Heart left ventricle (tissue), 16 donors: ENCODE results near the gene HS6ST1. TPM values are rescaled to one million over a fixed set of nuclear protein-coding genes. Genes with fewer than 3 reads are reported as not detected.

ENCODE experiments used
- ATAC-seq, 4 donors: fragments of 200-7000 bp; cut with Tn5 transposase; one replicate each; pipeline ENCODE4 v1.9.1; 2020 to 2022; ENCODE audit warnings: moderate library complexity in 4 of 4, mild to moderate bottlenecking in 3 of 4, moderate number of reproducible peaks in 1 of 4
- DNase-seq, 5 donors: peaks; one replicate each; pipeline ENCODE4 v3.0.0-alpha.2; 2020
- H3K27ac ChIP-seq, 12 donors: fragments of 200-600 bp; sonication (generic) in 4 of 12; one replicate each; pipeline versions ENCODE4 v1.5.0 to v1.8.0; 2016 to 2022; ENCODE audit warnings: mild to moderate bottlenecking in 2 of 12
- H3K27me3 ChIP-seq, 9 donors: fragments of 200-600 bp; sonication (generic) in 2 of 9; one replicate each; pipeline versions ENCODE4 v1.5.1 to v1.8.0; 2016 to 2022; ENCODE audit warnings: mild to moderate bottlenecking in 3 of 9
- H3K36me3 ChIP-seq, 9 donors: fragments of 200-600 bp; sonication (generic) in 2 of 9; one replicate each; pipeline versions ENCODE4 v1.5.0 to v1.8.0; 2018 to 2022; ENCODE audit warnings: mild to moderate bottlenecking in 2 of 9
- H3K4me1 ChIP-seq, 12 donors: fragments of 200-600 bp; sonication (generic) in 4 of 12; one replicate each; pipeline versions ENCODE4 v1.5.0 to v1.8.0; 2016 to 2022; ENCODE audit warnings: mild to moderate bottlenecking in 3 of 12
- H3K4me3 ChIP-seq, 12 donors: fragments of 200-600 bp; sonication (generic) in 4 of 12; one replicate each; pipeline versions ENCODE4 v1.5.0 to v1.8.0; 2017 to 2022; ENCODE audit warnings: mild to moderate bottlenecking in 9 of 12, moderate library complexity in 4 of 12
- H3K9me3 ChIP-seq, 12 donors: fragments of 200-600 bp; sonication (generic) in 4 of 12; one replicate each; pipeline versions ENCODE4 v1.5.0 to v1.8.0; 2016 to 2022; ENCODE audit warnings: mild to moderate bottlenecking in 1 of 12
- CTCF ChIP-seq, 12 donors: fragments of 200-600 bp; sonication (generic) in 4 of 12; IDR thresholded peaks; one replicate each; pipeline versions ENCODE4 v1.5.0 to v1.8.0; 2018 to 2022; ENCODE audit warnings: antibody characterized with exemption in 12 of 12, mild to moderate bottlenecking in 5 of 12
- POLR2A ChIP-seq, 2 donors: fragments of 450-650 bp; IDR thresholded peaks; one replicate each; pipeline ENCODE4 v1.6.1; 2017; ENCODE audit warnings: antibody characterized with exemption in 2 of 2, mild to moderate bottlenecking in 2 of 2, moderate library complexity in 2 of 2
- WGBS, 4 donors: extraction: QIAGEN DNeasy Blood & Tissue Kit in 2 of 4; methylation state at CpG; one replicate each; pipeline versions ENCODE4 v1.1.5 to v1.1.7; 2013 to 2018; 5-methylcytosine and 5-hydroxymethylcytosine counted together
- intact Hi-C, 10 donors: fragments of 100-400 bp; cut with DNase I; formaldehyde crosslinking; loops; one replicate each; pipeline versions ENCODE4 v1.11.1 to v1.14.2; 2022
- polyA plus RNA-seq, 2 donors: library from polyadenylated mRNA; stranded (reverse); fragments of 200-250 nt; gene quantifications; one replicate each; pipeline ENCODE4 v1.2.3, GENCODE V29; 2013
- total RNA-seq, 9 donors: library from RNA; depleted of rRNA in 2 of 9; stranded (reverse); fragments of >200 nt in 2 of 9; fragmentation: NEBNext Ultra II Directional in 3 of 9; extraction: Animal tissue kit (Norgen Biotek cat#: 25700) in 3 of 9; gene quantifications; one replicate each; pipeline versions ENCODE4 v1.1.0 to v1.2.4, GENCODE V29; 2016 to 2023
- donor health status: ischemic (EF 13 %, LVEDD 7.1; RV severe dilation, severe dysfunction).
- donor health status: healthy with polysubstance abuse.
- donor health status: DM: no; HTN: yes; CAD: no.
- donor health status: DM: no; HTN: no; CAD: no.
- donor health status: ischemic (EF 25% LVEDD 6.9; RV normal size, moderate dysfunction).
- donor health status: ischemic (EF 25% LVEDD 5.7; RV mildly dilated, moderate dysfunction).
- donor health status: healthy.
- donor health status: DM: yes; HTN: yes; CAD: no.
- donor health status: ischemic (EF 35%, LVEDD 5.7; RV mildly dilated, moderate dysfunction).
- donor health status: nonischemic (EF 11% LVEDD 7.7; RV severe dilation, severe dysfunction).
- donor health status: DM: yes; HTN: yes; CAD: no.
- donor health status: PGD.
- donor health status: ischemic (EF 29% LVEDD 5.4; RV normal size, mild dysfunction).
- donor health status: nonischemic (EF 23%, LVEDD 6.1; RV moderate dilation, normal function).

Gene HS6ST1
- total and polyA plus RNA-seq, 11 donors: 15.6 to 87.3 (median 24.9) TPM

- intact Hi-C loops: loop anchor here in 2 of 10 donors (10.0 kb wide), 1 partner anchor 124 kb away; no protein-coding TSS in a partner anchor
- Histone ChIP-seq H3K36me3 (no peaks in the 10 kb centered on the region), H3K4me1 (peaks cover 12 to 77% (median 53%) of the 10 kb centered on the region in 12 donors), H3K4me3 (no peak overlapping the region), H3K9me3 (no peaks in the 10 kb centered on the region), H3K27ac (peak overlapping the region in 1 of 12 donors; percentile 73), H3K27me3 (no peaks in the 10 kb centered on the region)
- ATAC-seq: no peak
- 36 to 55% (median 45%) methylated on average over 3 to 5 of the region's 5 CpGs for WGBS, 4 donors
- TF ChIP-seq CTCF (IDR thresholded peaks at IDR 0.05): no peak
- TF ChIP-seq POLR2A (IDR thresholded peaks at IDR 0.05): no peak
- DNase-seq: peak in 2 of 5 donors; percentile 32 to 61
Measured at GRCh38 chr2:128308284-128308731, 10.4 kb downstream of the HS6ST1 start.

GRCh38 chr2:128307595-128307994 lies 11.1 kb downstream of the HS6ST1 start:
- 90 to 96% (median 93%) methylated on average over 12 of the region's 12 CpGs for WGBS, 4 donors
- H3K4me1 ChIP-seq: peaks cover 12 to 84% (median 53%) of the 10 kb centered on the region in 12 donors
- TF ChIP-seq CTCF (IDR thresholded peaks at IDR 0.05): no peak
- no peak for TF ChIP-seq POLR2A (IDR thresholded peaks at IDR 0.05)
- no peaks in the 10 kb centered on the region for H3K9me3 ChIP-seq
- peak in 2 of 5 donors; percentile 3 to 49 for DNase-seq
- no peak for ATAC-seq
- no peaks in the 10 kb centered on the region for H3K27me3 ChIP-seq
- H3K36me3 ChIP-seq: no peaks in the 10 kb centered on the region
- H3K27ac ChIP-seq: peak overlapping the region in 1 of 12 donors; percentile 83
- H3K4me3 ChIP-seq: no peak overlapping the region
- intact Hi-C loops: loop anchor here in 2 of 10 donors (10.0 kb wide), 1 partner anchor 123 kb away; no protein-coding TSS in a partner anchor

- intact Hi-C loops: loop anchor here in 2 of 10 donors (10.0 kb wide), 1 partner anchor 122 kb away; no protein-coding TSS in a partner anchor
- no peak for TF ChIP-seq POLR2A (IDR thresholded peaks at IDR 0.05)
- TF ChIP-seq CTCF (IDR thresholded peaks at IDR 0.05): no peak
- ATAC-seq (no peak), DNase-seq (peak in 2 of 5 donors; percentile 25 to 57)
- H3K36me3 ChIP-seq: no peaks in the 10 kb centered on the region
- no peaks in the 10 kb centered on the region for H3K9me3 ChIP-seq
- H3K27ac ChIP-seq: peak overlapping the region in 1 of 12 donors; percentile 83
- WGBS, 4 donors: 84 to 97% (median 91%) methylated on average over 5 to 11 of the region's 11 CpGs
- H3K4me1 ChIP-seq: peaks cover 12 to 83% (median 53%) of the 10 kb centered on the region in 12 donors
- no peak overlapping the region for H3K4me3 ChIP-seq
- no peaks in the 10 kb centered on the region for H3K27me3 ChIP-seq
Measured at GRCh38 chr2:128306931-128307460, 11.7 kb downstream of the HS6ST1 start.

- peak overlapping the region in 4 of 12 donors; percentile 44 to 83 (median 76) for H3K27ac ChIP-seq
- peak in 2 of 4 donors; percentile 8 to 23 for ATAC-seq
Measured at GRCh38 chr2:128306081-128306930, 12.4 kb downstream of the HS6ST1 start.

More at GRCh38 chr2:128306081-128306930, 12.4 kb downstream of the HS6ST1 start:
- no peak for TF ChIP-seq POLR2A (IDR thresholded peaks at IDR 0.05)
- TF ChIP-seq CTCF (IDR thresholded peaks at IDR 0.05): peak in 2 of 12 donors; percentile 8 to 19
- DNase-seq: peak in 3 of 5 donors; percentile 28 to 66 (median 60)
- Histone ChIP-seq H3K4me1 (peaks cover 12 to 76% (median 53%) of the 10 kb centered on the region in 12 donors), H3K27me3 (no peaks in the 10 kb centered on the region), H3K36me3 (no peaks in the 10 kb centered on the region), H3K4me3 (no peak overlapping the region), H3K9me3 (no peaks in the 10 kb centered on the region)
- intact Hi-C loops: loop anchor here in 2 of 10 donors (10.0 kb wide), 1 partner anchor 122 kb away; no protein-coding TSS in a partner anchor
- WGBS, 4 donors: 72 to 86% (median 79%) methylated on average over 15 to 24 of the region's 24 CpGs
